T-helper 9 cell (primary cell): ENCODE results near the gene ATAD2B.
"Not testable (repeated sequence)": the region's sequence is repeated elsewhere in the genome, so short reads cannot be mapped to it uniquely, and the experiment has no call there.

Source experiments
- DNase-seq: peaks from one replicate; pipeline ENCODE4 v3.0.0-alpha.2; 2020
- total RNA-seq, 2 donors: gene quantifications; one replicate each; lab custom pipeline; 2026; lab: John Stamatoyannopoulos, UW

ATAD2B gene
- 77.7 to 91.6 reads per million in 2 donors for total RNA-seq

DNA sequence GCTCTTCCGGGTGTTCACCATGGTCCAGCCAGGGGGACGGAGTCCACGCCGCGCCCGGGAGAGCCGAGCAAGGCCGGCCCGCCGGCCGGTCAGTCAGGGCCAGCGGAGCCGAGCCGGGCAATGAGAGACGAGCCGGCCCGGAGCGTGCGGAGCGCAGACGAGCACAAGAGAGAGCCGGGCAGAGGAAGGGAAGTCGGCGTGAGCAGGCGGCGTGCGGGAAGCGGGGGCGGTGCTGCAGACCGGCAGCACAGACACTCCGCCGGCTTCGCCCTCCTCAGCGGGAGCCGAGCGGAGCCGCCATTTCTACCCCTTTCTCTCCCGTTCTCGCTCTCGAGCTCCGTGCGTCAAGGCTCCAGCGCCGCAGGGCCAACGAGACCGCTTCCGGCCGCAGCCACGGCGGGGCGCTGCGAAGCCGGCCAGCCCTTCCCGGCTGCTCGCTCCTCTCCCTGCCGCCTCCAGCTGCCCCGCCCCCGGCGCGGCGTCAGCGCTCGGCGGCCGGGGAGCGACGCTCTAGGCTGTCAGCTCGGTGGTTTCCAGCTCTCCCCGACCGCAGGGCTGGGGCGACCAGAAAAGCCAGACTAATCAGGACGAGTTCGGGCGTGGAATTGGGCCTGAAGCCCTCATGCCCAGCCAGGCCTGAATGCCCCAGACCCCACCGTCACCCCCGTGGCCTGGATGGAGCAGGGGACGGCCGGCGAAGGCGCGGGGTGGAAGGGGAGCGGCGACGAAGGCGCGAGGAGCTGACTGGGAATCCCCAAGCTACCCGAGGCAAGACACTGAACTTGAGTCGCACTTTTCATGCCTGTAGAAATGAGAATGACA is at the start of gene ATAD2B:
Gene ATAD2B, minus strand, starts transcription at position 374 of the 822 bp plus-strand sequence. Its CDS starts 353 bp downstream, at position 21.
- peak; percentile 92 for DNase-seq

DNA sequence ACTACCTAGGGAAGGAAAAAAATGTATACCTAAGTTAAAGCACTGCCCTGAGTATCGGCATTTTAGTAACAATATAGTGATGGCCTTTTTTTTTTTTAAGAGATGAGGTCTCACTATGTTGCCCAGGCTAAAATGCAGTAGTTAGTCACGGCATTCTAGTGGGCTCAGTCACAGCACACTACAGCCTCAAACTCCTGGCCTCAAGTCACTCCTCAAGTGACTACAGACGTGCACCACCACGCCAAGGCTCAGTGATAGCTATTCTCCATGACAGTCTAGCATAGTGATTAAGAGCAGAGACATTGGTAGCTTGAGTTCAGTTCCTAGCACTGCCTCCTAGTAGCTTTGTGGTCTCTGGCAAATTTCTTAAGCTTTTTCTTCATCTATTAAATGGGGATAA is 40.9 kb upstream of the ATAD2B start:
- no peak for DNase-seq

GRCh38 chr2:23954325-23955014 is 27.5 kb upstream of the ATAD2B start:
- no peak for DNase-seq

GRCh38 chr2:23953625-23954024 is 26.7 kb upstream of the ATAD2B start:
- no peak for DNase-seq

DNA sequence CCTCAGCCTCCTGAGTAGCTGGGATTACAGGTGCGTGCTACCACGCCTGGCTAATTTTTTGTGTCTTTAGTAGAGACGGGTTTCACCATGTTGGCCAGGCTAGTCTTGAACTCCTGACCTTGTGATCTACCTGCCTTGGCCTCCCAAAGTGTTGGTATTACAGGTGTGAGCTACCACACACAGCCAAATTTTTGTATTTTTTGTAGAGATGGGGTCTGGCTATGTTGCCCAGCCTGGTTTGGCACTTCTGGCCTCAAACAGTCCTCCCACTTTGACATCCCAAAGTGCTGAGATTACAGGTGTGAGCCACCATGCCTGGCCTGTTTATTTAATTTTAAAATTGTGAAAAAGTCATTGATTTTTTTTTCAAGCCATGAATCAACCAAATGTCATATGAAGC is 25.6 kb upstream of the ATAD2B start:
- DNase-seq = not testable (repeated sequence)

- DNase-seq = no peak
These were observed 20.4 kb upstream of the ATAD2B start for GRCh38 chr2:23947350-23947749.

DNA sequence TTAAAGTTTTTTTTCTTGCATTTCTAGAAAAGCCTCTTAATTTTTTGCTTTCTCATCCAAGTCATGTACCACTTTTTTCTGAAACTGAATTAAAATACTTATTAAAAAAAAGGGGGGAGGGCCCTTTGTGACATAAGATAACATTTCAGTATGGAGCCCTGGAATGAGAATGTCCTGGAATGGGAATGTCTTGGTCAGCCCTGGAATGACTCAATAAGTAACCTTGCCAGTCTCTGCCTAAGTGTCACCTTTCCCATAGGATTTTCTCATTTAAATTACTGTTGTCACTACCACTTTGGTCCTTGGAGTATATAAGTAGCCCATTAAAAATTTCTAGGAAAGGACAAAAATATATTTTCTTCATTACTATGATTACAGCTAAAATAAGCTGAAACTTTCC is 18.1 kb upstream of the ATAD2B start:
- DNase-seq = no peak

DNA sequence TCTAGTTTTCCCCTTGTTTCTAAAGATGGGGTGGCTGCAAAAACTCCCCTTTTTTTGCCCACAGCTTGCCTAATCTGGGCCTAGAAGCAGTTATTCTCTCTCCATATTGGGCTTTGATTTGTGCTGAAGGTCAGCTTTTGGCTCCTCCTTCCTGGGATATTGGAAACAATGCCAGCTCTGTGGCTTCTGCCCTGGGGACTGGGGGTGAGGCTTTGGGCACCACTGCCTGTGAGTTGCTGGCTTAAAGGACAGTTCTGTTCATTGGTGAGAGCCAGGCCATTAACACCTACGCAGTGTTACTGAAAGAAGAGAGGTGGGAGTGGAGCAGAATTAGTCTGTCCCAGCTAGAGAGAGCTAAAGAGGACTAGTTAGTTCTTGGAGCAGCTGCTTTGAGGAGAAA is 17.6 kb upstream of the ATAD2B start:
- DNase-seq = no peak

- DNase-seq = no peak
These were observed 16.7 kb upstream of the ATAD2B start for GRCh38 chr2:23943666-23944065.

DNA sequence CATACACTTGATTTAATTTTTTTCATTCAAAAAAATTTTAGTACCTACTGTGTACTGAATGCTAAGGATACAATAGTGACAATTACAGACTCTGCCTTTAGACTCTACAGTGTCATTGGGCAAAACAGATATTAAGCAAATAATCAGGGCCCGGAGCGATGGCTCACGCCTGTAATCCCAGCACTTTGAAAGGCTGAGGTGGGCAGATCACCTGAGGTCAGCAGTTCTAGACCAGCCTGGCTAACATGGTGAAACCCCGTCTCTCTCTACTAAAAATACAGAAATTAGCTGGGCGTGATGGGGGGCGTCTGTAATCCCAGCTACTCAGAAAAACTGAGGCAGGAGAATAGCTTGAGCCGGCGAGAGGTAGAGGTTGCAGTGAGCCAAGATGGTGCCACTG is 14.7 kb upstream of the ATAD2B start:
- no peak for DNase-seq

- DNase-seq = no peak
These were observed 14.0 kb upstream of the ATAD2B start for GRCh38 chr2:23940718-23941620.

DNA sequence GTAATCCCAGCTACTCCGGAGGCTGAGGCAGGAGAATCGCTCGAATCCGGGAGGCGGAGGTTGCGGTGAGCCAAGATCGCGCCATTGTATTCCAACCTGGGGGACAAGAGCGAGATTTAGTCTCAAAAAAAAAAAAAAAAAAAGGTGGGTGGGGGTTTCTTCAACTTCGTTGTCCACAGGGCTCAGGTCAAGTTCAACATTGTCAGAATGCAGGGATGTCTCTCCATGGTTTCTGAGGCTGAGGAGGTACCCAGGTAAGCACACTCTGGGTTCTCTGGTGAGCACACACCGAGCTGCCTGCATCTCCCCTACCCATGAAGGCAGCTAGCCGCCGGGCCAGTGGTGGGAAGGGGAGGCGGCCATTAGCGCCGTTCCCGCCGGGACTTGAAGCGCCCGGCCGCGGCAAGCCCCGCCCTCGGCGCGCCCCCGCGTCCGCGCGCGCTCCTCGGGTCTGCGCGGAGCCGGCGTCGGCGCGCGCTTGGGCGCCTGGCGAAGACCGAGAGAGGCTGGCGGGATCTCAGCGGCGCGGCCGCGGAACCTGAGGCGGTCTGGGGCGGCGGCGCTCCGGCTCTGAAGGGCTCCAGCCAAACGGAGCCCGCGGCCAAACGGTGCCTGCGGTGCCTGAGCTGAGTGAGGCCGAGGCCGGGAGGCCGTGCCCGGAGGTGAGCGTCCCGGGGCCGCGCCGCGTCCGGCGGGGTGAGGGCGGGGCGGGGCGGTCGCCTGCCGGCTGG is 13.2 kb upstream of the ATAD2B start, which contains the start of gene UBXN2A:
Gene UBXN2A, plus strand, starts transcription at position 477 of the 731 bp plus-strand sequence. CDS start 17,852 bp downstream, outside the sequence.
- DNase-seq = peak; percentile 68

GRCh38 chr2:23934259-23934658 is 7.3 kb upstream of the ATAD2B start:
- DNase-seq = no peak

GRCh38 chr2:23926290-23926749 is 603 bp downstream of the ATAD2B start:
- peak; percentile 21 for DNase-seq

- peak; percentile 28 for DNase-seq
These were observed 1.1 kb downstream of the ATAD2B start for GRCh38 chr2:23925702-23926289.

DNA sequence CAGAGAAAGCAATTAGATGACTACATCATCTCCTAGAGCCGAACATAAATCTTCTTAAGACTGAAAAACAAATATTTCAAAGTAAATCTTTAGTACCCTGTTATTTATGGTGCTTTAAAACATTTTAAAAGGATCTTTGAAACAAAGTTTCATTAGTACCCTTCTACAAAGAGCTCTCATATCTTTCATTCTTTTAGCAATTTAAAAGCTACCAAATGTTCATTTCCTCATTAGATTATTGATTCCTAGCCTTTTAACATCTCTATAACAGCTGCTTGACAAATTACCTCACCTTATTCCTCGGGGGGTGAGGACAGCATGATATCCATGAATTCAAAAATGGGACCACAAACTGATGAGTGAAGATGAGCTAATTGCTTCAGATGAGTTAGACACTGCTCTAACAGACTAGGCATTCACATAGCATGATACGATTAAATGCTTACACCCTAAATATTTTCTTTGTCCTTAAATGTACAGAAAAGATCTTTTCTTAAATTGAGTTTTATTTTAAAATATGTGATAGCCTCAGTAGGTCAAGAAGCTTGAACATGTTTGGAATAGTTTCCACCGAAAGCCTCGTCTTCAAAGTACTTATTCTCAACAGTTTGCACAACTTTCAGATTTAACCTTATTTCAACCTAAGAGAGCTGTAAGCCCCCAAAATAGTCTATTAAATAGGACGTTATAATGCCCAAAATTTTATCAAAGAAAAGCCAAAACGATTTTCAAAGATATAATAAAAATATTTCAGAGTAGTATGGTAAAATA is 2.1 kb downstream of the ATAD2B start:
- no peak for DNase-seq

- DNase-seq = no peak
These were observed 8.0 kb downstream of the ATAD2B start for GRCh38 chr2:23918837-23919489.

DNA sequence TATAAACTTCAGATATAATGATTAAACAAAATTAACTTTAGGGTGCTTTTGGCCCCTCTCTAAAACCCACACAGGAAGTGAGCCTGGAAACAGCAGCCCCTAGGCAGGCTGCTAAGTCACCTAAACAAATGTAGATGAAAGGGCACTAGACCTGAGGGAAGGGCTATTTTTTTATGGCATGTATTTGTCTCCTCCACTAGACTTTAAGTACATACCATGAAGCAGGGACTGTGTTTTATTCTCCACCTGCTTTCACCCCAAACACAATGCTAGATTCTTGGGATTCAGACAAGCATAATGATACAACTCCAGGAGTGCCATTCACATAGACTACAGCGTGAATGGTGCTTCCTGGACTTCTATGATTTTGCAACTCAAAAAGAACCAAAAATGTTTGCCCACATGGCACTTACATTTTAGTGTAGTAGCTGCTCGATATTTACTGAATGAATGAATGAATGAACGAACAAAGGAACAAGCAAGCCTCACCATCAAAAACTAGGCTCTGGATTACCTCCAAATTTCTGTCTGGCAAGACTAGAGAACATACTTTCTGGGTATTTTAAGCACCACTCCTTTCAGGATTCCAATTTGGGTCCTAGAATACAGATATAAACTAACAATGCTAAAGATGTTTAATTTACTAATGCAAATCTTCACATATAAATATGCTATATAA is 10.1 kb downstream of the ATAD2B start:
- no peak for DNase-seq

DNA sequence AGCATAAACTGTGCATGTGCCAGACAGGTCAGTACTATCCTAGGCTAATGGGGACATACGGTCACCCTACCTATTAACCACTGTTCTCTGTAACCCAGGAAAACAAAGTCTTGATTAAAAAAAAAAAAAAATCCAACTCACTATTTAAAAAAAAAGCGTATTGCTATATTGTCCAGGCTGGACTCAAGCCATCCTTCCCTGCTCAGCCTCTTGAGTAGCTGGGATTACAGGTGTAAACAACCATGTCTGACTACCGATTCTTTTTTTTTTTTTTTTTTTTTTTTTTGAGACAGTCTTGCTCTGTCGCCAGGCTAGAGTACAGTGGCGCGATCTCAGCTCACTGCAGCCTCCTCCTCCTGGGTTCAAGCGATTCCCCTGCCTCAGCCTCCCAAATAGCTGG is 11.6 kb downstream of the ATAD2B start:
- no peak for DNase-seq

DNA sequence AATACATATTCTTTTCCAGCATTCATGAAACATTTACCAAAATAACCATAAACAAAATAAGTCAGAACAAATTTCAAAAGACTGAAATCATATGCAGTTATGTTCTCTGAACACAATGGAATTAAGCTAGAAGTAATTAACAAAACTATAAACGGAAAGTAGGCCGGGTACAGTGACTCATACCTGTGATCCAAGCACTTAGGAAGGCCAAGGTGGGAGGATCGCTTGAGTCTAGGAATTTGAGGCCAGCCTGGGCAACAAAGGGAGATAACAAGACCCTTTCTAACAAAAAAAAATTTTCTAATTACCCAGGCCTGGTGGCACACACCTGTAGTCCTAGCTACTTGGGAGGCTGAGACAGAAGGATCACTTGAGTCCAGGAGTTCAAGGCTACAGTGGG is 14.9 kb downstream of the ATAD2B start:
- no peak for DNase-seq
